MM.1S (cell line): ENCODE measurements around the gene FXYD4.

Experiments
- CTCF ChIP-seq: fragments of 300-600 bp; sonication (generic); IDR thresholded peaks from 2 replicates; pipeline ENCODE4 v1.5.1; 2016; ENCODE audit warnings: antibody characterized with exemption, low read length, mixed read lengths
- EZH2 ChIP-seq: fragments of 300-600 bp; sonication (generic); optimal IDR thresholded peaks from 2 replicates; pipeline ENCODE3; 2017; ENCODE audit warnings: low read depth, mild to moderate bottlenecking, antibody characterized with exemption, low read length, mixed read lengths

GRCh38 chr10:43323245-43323644 is 48.2 kb upstream of the FXYD4 start:
- no peak for TF ChIP-seq EZH2
- TF ChIP-seq CTCF, result no peak
